Measurements from ENCODE around the gene TOR3A. TPM values are rescaled to one million over a fixed set of nuclear protein-coding genes. Genes with fewer than 3 reads are reported as not detected.
"Not testable (repeated sequence)": the region's sequence is repeated elsewhere in the genome, so short reads cannot be mapped to it uniquely, and the experiment has no call there.

The TOR3A gene, protein sequence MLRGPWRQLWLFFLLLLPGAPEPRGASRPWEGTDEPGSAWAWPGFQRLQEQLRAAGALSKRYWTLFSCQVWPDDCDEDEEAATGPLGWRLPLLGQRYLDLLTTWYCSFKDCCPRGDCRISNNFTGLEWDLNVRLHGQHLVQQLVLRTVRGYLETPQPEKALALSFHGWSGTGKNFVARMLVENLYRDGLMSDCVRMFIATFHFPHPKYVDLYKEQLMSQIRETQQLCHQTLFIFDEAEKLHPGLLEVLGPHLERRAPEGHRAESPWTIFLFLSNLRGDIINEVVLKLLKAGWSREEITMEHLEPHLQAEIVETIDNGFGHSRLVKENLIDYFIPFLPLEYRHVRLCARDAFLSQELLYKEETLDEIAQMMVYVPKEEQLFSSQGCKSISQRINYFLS
- 10 to 100 TPM; 43.9 to 46.6 TPM for total RNA-seq

DNA sequence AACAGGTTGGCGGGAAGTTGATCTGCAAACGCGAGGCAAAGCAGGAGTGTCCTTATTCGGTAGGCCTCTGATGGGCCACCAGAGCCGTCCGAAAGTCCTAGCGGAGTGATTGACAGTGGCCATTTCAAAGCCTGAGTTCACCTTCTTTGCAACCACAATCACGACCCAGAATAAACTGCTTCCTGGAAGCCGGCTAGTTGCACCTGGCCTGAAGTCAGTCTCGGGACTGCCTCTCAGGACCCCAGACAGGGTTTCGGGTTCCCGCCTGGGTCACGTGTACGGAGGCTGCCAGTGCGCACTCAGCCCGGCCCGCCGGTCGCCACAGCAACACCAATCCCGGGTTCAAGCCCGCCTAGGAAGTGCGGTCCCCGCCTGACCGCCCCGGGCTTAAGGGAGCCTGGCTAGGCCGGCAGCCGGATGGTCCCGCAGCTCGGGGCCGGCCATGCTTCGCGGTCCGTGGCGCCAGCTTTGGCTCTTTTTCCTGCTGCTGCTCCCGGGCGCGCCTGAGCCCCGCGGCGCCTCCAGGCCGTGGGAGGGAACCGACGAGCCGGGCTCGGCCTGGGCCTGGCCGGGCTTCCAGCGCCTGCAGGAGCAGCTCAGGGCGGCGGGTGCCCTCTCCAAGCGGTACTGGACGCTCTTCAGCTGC is at the start of gene TOR3A:
TSS of gene TOR3A (plus strand) at position 384 of the 646 bp plus-strand sequence. CDS start at position 443, 59 bp downstream.
- Mint-ChIP-seq H3K4me3 (peak within 1 kb of the TSS; percentile 96), H3K36me3 (ENCODE audit: low read depth) (peaks cover 17% of the 10 kb centered on the region), H3K9me3 (no peaks in the 10 kb centered on the region), H3K27me3 (no peaks in the 10 kb centered on the region), H3K4me1 (peaks cover 37% of the 10 kb centered on the region), H3K27ac (peak within 1 kb of the TSS; percentile 95)
- ChIA-PET CTCF (interaction anchor here (1.2 to 2.1 kb wide), 4 partner anchors 9 to 733 kb away, joined by 3 to 6 read pairs (median 3); no protein-coding TSS in a partner anchor), POLR2A (interaction anchor here (0.5 kb wide), 1 partner anchor 47 kb away, joined by 5 read pairs; no protein-coding TSS in a partner anchor)
- DNase-seq: peak; percentile 86

DNA sequence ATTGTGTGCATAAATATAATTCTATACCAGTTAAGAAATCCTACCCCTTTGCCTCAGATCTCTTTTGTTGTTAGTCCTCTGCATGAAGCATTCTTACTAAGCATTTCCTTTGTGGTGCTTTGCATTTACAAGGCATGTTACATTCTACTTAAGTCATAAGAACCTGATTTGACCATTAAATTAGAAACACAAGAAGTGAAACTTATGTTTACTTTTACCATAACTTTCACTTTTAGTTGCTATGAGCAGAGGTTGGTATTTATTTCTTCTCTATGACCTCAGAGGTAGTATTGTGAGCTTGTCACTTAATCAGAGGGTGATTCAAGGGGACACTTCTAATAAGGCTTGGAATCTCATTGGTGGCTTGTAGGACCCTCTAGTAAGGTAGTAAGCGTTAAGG is 47.1 kb upstream of the TOR3A start:
- ChIA-PET CTCF (interaction anchor here (2.1 kb wide), 1 partner anchor 11 kb away, joined by 5 read pairs; no protein-coding TSS in a partner anchor), POLR2A (no interaction called here)
- H3K36me3 Mint-ChIP-seq (ENCODE audit: low read depth): peaks cover 4% of the 10 kb centered on the region
- H3K27me3 Mint-ChIP-seq: no peaks in the 10 kb centered on the region
- H3K27ac Mint-ChIP-seq: peak overlapping the region; percentile 91
- H3K4me3 Mint-ChIP-seq: peak overlapping the region; percentile 31
- H3K9me3 Mint-ChIP-seq: no peaks in the 10 kb centered on the region
- DNase-seq: no peak
- peaks cover 85% of the 10 kb centered on the region for H3K4me1 Mint-ChIP-seq

DNA sequence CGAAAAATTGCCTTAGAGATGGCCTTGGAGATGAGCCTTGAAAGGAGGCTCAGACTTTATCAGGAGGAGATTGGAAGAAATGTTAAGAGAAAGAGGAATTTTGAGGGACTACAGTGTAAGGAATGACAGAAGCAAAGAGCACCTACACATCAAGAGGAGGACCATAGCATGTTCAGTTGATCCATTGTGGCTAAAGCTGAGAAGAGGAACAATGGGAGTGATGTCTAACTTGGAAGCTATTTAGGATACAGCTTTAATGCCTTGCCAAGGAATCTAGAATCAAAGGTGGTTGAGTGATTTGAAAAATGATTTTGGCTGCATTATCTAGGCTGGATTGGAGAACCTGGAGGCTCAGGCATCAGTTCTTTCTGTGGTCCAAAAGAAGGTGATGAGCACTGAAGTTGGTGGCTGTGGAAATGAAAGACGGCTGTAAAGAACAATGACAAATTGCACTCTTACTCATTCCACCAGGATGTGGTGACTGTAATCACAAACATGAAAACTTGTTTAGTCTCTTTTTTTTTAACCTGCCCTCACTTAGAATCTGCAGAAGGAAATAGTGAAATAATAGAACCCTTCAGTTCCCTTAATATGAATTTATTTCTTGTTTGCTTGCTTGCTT is 44.9 kb upstream of the TOR3A start:
- H3K4me1 Mint-ChIP-seq: peaks cover 63% of the 10 kb centered on the region
- DNase-seq: peak; percentile 59

DNA sequence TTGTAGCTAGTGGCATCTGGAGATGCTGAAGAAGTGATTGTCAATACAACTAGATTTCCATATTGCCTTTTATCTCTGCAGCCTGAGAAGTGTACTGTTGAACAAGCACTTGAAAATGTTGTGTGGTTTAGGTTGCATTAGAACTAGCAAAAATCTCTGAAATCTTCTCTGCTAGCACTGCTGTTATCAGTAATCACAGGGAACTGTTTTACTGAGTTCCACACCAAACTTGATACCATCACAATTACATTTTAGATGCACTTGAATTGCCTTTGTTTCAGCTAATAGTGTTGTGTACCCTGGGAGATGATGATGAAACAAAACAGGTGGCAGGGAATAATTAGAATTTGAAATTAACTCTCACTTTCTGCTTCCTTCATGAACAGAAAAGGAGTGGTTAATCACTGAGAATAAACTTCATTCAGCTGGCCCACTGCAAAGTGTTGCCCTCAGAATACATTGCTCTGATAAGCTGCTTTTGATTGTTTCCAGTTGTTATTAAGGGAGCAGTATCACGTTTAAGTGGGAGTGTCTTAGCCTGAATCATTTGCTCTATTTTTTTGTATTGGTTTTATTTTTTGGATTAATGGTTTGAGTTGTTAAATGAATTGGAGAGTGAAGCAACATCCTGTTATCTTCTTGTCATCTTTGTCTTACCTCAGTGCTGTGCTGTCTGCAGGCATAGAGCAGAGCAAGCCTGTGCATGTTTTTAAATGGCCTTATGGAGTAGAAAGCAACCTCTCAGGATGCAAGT is 43.2 kb upstream of the TOR3A start:
- Mint-ChIP-seq H3K4me3 (no peak overlapping the region), H3K9me3 (no peaks in the 10 kb centered on the region), H3K4me1 (peaks cover 53% of the 10 kb centered on the region), H3K36me3 (ENCODE audit: low read depth) (peaks cover 7% of the 10 kb centered on the region), H3K27ac (peak overlapping the region; percentile 83), H3K27me3 (no peaks in the 10 kb centered on the region)
- POLR2A ChIA-PET: no interaction called here
- DNase-seq: peak; percentile 36
- CTCF ChIA-PET: interaction anchor here (0.8 to 3.1 kb wide), 2 partner anchors 10 to 30 kb away, joined by 5 to 11 read pairs; no protein-coding TSS in a partner anchor

More for the DNA sequence above, 44.9 kb upstream of the TOR3A start:
- peak overlapping the region; percentile 79 for H3K27ac Mint-ChIP-seq
- ChIA-PET POLR2A (no interaction called here), CTCF (interaction anchor here (1.5 to 3.1 kb wide), 2 partner anchors 8 to 34 kb away, joined by 3 to 11 read pairs; no protein-coding TSS in a partner anchor)
- H3K4me3 Mint-ChIP-seq: peak overlapping the region; percentile 5
- H3K27me3 Mint-ChIP-seq: no peaks in the 10 kb centered on the region
- peaks cover 4% of the 10 kb centered on the region for H3K36me3 Mint-ChIP-seq (ENCODE audit: low read depth)
- H3K9me3 Mint-ChIP-seq: no peaks in the 10 kb centered on the region

DNA sequence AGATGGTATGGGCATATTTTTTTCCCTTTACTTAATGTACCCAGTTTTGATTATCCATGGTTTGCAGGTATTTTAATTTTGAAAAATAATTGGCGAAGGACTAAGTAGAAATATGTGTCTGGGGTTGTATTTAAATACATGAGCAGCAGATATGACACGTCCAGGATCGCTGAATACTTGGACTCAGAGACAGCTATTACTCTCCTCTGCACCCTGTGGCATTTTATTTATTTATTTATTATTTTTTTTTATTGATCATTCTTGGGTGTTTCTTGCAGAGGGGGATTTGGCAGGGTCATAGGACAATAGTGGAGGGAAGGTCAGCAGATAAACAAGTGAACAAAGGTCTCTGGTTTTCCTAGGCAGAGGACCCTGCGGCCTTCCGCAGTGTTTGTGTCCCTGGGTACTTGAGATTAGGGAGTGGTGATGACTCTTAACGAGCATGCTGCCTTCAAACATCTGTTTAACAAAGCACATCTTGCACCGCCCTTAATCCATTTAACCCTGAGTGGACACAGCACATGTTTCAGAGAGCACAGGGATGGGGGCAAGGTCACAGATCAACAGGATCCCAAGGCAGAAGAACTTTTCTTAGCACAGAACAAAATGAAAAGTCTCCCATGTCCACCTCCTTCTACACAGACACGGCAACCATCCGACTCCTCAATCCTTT is 42.2 kb upstream of the TOR3A start:
- H3K9me3 Mint-ChIP-seq, H3K27me3 Mint-ChIP-seq, POLR2A ChIA-PET, DNase-seq, H3K4me3 Mint-ChIP-seq: not testable (repeated sequence)
- peak overlapping the region; percentile 83 for H3K27ac Mint-ChIP-seq
- peaks cover 45% of the 10 kb centered on the region for H3K4me1 Mint-ChIP-seq
- CTCF ChIA-PET: interaction anchor here (3.1 kb wide), 1 partner anchor 11 kb away, joined by 11 read pairs; no protein-coding TSS in a partner anchor
- H3K36me3 Mint-ChIP-seq (ENCODE audit: low read depth): peaks cover 11% of the 10 kb centered on the region

DNA sequence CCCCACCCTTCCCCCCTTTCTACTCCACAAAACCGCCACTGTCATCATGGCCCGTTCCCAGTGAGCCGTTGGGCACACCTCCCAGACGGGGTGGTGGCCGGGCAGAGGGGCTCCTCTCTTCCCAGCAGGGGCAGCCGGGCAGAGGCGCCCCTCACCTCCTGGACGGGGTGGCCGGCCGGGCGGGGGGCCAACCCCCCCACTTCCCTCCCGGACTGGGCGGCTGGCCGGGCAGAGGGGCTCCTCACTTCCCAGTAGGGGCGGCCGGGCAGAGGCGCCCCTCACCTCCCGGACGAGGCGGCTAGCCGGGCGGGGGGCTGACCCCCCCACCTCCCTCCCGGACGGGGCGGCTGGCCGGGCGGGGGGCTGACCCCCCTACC is 41.7 kb upstream of the TOR3A start:
- DNase-seq, H3K4me3 Mint-ChIP-seq, H3K9me3 Mint-ChIP-seq, H3K27me3 Mint-ChIP-seq, H3K27ac Mint-ChIP-seq, POLR2A ChIA-PET: not testable (repeated sequence)
- peaks cover 11% of the 10 kb centered on the region for H3K36me3 Mint-ChIP-seq (ENCODE audit: low read depth)
- CTCF ChIA-PET: interaction anchor here (3.1 kb wide), 1 partner anchor 11 kb away, joined by 11 read pairs; no protein-coding TSS in a partner anchor
- peaks cover 39% of the 10 kb centered on the region for H3K4me1 Mint-ChIP-seq

DNA sequence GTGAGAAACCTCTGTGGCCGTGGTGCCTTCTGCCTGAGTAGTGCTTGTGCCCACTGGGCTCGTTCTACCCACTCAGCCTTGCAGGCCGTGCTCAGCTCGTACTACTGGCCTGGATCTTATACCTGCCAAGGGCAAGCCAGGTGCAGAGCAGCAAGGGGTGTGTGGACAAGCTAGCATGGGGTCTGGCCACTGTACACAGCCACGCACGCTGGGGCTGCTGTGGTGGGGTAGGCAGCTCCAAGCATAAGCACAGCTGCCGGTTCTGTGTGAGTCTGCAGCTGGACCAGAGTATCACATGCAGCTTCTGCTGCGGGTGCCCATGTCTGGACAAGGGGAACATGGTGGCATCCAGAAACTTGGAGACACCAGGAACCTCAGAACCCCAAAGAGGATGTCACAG is 39.8 kb upstream of the TOR3A start:
- CTCF ChIA-PET: interaction anchor here (0.6 to 1.3 kb wide), 3 partner anchors 9 to 34 kb away, joined by 3 to 7 read pairs (median 4); no protein-coding TSS in a partner anchor
- Mint-ChIP-seq H3K27ac (no peak overlapping the region), H3K36me3 (ENCODE audit: low read depth) (peaks cover 11% of the 10 kb centered on the region), H3K9me3 (no peaks in the 10 kb centered on the region), H3K4me3 (no peak overlapping the region), H3K27me3 (no peaks in the 10 kb centered on the region), H3K4me1 (peaks cover 20% of the 10 kb centered on the region)
- POLR2A ChIA-PET: no interaction called here
- no peak for DNase-seq

DNA sequence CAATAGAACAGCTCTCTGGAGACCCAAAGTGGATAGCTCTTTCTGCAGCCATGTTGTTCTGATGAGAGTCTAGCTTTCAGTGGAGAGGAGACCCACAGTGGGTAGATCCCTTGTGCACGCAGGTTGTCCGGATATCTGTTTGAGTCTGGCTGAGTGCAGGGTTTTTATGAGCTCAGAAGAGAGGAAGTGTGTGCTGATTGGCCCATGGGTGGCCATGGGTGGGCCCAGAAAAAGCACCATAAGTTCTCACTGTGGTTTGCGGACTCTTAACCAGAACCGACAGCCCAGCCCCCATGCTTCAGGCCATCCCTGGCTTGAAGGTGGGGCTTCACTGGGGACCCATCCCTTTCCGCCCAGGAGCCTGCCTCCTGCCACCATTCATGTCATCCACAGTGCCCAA is 39.2 kb upstream of the TOR3A start:
- no peak for DNase-seq
- Mint-ChIP-seq H3K36me3 (ENCODE audit: low read depth) (peaks cover 11% of the 10 kb centered on the region), H3K27ac (no peak overlapping the region), H3K27me3 (no peaks in the 10 kb centered on the region), H3K4me3 (no peak overlapping the region), H3K9me3 (no peaks in the 10 kb centered on the region), H3K4me1 (peaks cover 15% of the 10 kb centered on the region)
- POLR2A ChIA-PET: no interaction called here
- CTCF ChIA-PET: interaction anchor here (0.5 to 1.3 kb wide), 3 partner anchors 8 to 252 kb away, joined by 4 to 8 read pairs (median 7); no protein-coding TSS in a partner anchor

DNA sequence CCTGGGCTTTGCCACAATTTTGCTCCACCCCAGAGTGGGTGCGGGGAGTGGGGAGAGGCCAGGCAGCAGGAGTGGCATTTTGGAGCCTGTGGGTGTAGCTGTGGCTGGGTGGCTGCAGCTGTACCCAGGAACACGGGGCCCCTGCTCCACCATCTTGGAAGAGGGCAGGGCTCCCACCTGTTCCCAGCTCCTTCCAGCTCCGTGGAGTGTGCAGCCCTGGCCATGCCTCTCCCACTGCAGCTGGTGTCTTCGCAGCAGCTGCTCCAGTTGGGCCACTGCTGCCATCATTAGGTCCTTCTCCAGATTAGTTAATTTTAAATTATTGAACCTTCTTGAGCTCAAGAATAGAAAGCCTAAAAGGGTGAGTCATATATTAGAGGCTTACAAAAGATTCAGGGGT is 38.6 kb upstream of the TOR3A start:
- H3K27ac Mint-ChIP-seq: no peak overlapping the region
- peaks cover 17% of the 10 kb centered on the region for H3K4me1 Mint-ChIP-seq
- no peak for DNase-seq
- no peaks in the 10 kb centered on the region for H3K9me3 Mint-ChIP-seq
- peaks cover 11% of the 10 kb centered on the region for H3K36me3 Mint-ChIP-seq (ENCODE audit: low read depth)
- H3K4me3 Mint-ChIP-seq: no peak overlapping the region
- ChIA-PET CTCF (interaction anchor here (0.5 to 1.2 kb wide), 2 partner anchors 16 to 251 kb away, joined by 4 to 8 read pairs; no protein-coding TSS in a partner anchor), POLR2A (no interaction called here)
- H3K27me3 Mint-ChIP-seq: no peaks in the 10 kb centered on the region

DNA sequence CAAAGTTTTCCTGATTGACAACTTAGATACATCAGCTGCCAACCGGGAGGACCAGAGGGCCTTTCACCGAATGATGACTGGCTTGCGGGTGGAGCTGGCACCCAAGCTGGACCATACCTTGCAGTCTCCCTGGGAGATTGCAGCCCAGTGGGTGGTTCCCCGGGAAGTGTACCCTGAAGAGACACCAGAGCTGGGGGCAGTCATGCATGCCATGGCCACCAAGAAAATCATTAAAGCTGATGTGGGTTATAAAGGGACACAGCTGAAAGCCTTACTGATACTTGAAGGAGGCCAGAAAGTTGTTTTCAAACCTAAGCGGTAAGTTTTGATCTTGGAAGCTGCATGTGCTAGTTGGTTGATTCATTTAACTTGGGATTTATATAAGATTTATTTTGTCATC is 38.0 kb upstream of the TOR3A start:
- POLR2A ChIA-PET: no interaction called here
- peaks cover 11% of the 10 kb centered on the region for H3K4me1 Mint-ChIP-seq
- H3K27me3 Mint-ChIP-seq: no peaks in the 10 kb centered on the region
- DNase-seq: no peak
- no peak overlapping the region for H3K4me3 Mint-ChIP-seq
- no peaks in the 10 kb centered on the region for H3K9me3 Mint-ChIP-seq
- CTCF ChIA-PET: interaction anchor here (1.2 kb wide), 1 partner anchor 16 kb away, joined by 4 read pairs; no protein-coding TSS in a partner anchor
- no peak overlapping the region for H3K27ac Mint-ChIP-seq
- H3K36me3 Mint-ChIP-seq (ENCODE audit: low read depth): peaks cover 11% of the 10 kb centered on the region

DNA sequence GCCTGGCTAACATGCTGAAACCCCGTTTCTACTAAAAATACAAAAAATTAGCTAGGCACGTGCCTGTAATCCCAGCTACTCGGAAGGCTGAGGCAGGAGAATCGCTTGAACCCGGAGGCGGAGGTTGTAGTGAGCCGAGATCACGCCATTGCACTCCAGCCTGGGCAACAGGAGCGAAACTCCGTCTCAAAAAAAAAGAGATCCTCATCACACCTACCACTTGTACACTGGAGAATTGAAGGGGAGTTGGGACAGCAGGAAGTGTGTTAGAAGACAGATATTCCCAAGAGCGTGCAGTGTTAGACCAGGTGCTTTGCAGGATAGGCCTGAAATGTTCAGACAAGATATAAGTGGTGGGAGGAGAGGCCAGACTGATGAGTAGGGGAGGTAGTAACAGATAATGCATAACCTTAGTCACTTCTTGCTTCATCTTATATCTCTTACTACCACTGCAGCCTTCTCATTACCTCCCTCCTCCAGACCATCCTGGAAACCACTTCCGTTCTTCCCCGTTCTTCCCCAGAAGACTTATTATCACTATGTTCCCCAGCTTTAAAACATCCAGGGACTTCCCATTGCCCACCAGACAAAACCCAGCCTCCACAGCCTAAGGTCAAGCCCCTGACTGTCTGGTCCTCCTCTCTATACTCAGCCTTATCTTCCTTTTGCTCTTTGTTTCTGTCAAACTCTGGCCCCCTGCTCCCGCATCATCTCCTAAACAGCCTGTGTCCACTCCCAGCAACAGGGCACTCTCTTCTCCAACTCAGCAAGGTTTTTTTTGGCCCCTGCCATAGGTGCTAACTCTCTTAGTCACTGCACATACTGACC is 34.8 kb upstream of the TOR3A start:
- no peaks in the 10 kb centered on the region for H3K27me3 Mint-ChIP-seq
- CTCF ChIA-PET: no interaction called here
- POLR2A ChIA-PET: no interaction called here
- no peak overlapping the region for H3K4me3 Mint-ChIP-seq
- peaks cover 11% of the 10 kb centered on the region for H3K36me3 Mint-ChIP-seq (ENCODE audit: low read depth)
- no peaks in the 10 kb centered on the region for H3K9me3 Mint-ChIP-seq
- H3K4me1 Mint-ChIP-seq: peaks cover 6% of the 10 kb centered on the region
- DNase-seq: no peak
- H3K27ac Mint-ChIP-seq: peak overlapping the region; percentile 1
